HG03442 (cell line): Measurements from ENCODE around the gene PPP1R15B.
A peak's percentile ranks its signal among the peaks of the same experiment; 100 is the strongest.

ENCODE experiments used
- ATAC-seq: cut with Tn5 transposase; IDR thresholded peaks from one replicate; pipeline ENCODE4 v1.9.1; 2021; ENCODE audit warnings: mild to moderate bottlenecking, moderate library complexity; ENCODE audit not compliant: unreplicated experiment

The PPP1R15B gene

DNA sequence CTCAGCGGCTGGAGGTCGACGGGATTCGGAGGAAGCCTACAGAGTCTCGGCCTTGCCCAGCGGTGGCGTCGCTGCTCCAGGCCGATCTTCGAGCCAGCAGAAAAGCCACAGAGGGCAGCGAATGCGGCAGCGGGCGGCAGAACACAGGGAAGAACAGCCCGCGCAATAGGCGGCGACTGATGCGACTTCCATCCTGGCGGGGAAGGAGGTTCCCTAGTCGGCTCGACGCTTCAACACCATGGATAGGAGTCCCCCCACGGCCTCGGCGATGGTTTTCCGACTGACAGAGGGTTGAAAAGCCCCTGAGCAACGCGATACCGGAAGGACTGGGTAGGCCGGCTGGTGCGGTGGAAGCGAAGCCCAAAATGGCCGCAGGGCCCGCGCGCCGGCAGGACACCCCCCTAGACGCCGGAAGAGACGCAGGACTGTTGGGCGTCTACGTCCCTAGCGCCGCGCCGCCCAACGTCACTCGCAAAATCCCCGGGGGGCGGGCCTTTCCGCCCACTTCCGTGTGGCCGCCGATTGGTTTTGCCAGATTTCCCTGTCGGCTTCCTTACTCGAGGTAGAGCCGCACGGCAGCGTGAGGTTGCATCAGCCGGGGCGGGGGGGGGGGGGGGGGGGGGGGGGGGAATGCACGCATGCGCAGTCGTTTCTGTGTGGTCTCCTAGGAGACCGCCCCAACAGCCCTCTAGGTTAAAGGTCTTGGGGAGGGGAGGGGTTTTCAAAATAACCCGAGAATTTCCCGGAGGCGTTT lies at the start of gene PPP1R15B:
TSS of gene PPP1R15B (minus strand) at position 367 of the 754 bp plus-strand sequence. CDS start 406 bp downstream, outside the sequence.
- ATAC-seq: peak; percentile 87

DNA sequence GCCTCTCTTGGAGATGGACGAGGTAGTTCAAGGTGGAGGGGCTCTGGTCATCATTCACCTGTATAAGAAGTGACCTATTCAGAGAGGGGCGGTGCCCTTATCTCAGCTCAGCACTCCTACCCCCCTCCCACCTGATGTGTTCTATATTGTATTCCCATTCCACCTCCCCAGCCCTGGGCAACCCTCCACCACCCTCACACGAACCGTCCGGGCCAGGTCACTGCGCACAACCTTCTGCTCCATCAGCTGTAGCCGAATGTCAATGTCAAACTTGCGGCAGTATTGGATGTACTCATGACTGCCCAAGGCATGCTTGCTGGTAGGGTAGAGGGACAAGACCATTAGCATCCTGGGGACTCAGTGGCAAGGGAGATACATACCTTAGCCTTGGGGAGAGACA lies 48.7 kb upstream of the PPP1R15B start:
- ATAC-seq: no peak

DNA sequence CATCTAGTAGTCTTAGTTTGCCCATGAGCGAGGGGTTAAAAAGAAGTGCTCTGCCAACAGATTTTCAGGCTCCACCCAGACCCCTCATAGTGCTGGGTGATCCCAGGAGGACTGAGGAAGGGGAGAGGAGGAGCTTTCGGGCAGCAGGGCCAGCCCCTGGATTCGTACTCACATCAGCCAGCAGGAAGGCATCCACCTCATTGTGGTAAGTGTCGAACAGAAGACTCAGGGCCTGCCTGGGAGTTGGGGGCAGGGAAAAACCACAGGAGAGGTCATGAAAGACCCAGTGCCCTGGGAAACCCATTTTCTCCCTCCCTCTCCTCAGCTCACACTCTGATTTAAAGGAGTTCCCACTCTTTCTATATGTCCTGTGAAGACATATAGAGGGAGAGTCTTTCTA lies 48.1 kb upstream of the PPP1R15B start:
- ATAC-seq: no peak

DNA sequence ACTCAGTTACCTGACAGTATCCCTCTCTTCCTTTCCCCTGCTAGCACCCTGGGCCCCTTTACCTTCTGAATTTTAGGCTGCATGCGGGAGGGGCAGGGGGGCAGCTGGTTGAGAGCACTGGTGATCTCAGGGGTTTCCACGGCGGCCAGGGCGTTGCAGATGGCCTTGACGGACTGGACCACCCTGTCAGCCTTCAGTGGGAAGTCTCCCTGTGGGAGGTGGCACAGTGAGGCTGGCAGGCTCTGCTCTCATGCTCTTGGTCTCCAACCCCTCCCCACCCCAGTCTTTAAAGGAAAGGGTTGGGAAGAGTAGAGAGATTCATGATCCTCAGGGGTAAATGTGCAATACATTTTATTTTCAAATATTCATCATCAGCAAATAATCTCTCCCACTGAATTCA lies 46.0 kb upstream of the PPP1R15B start:
- no peak for ATAC-seq

DNA sequence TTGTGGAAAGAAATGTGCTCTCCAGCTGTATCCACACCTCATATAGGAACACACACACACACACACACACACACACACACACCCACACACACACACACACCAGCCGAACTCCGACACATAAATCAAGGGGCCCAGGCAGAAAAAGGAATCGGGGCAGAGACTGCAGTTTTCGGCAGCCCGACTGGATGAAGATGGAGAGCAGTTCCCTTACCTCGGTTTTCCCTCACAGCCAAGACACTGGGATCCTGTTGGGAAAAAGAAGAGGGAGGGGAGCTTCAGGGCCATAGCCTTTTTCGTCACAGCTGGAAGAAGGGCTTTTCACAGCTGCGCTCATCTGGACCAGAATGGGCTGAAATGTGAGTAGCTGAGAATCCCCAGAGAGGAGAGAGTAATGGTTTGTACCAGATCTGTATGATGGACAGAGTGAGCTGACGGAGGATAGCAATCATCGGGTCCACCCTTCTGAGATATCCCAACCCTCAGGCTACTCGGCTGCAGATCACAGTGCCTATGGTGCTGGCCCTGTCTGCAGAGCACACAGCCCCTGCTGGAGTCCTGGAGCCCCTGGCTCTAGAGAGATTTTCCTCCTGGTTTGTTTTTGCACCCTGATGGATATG lies 45.3 kb upstream of the PPP1R15B start:
- ATAC-seq: no peak

DNA sequence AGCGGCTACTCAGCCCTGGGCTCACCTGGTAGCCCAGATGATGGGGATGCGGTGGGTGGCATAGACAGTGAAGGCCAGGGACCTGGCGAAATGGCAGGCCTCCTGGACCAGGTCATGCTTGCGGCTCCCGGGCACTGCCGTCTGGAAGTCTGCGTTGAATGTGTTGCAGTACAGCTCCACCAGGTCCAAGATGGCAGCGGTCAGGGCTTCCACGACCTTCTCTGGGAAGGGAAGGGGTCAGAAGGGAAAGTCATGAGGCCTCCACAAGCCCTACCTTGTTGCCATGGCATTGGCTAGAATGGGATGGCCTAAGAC lies 44.2 kb upstream of the PPP1R15B start:
- ATAC-seq: no peak

DNA sequence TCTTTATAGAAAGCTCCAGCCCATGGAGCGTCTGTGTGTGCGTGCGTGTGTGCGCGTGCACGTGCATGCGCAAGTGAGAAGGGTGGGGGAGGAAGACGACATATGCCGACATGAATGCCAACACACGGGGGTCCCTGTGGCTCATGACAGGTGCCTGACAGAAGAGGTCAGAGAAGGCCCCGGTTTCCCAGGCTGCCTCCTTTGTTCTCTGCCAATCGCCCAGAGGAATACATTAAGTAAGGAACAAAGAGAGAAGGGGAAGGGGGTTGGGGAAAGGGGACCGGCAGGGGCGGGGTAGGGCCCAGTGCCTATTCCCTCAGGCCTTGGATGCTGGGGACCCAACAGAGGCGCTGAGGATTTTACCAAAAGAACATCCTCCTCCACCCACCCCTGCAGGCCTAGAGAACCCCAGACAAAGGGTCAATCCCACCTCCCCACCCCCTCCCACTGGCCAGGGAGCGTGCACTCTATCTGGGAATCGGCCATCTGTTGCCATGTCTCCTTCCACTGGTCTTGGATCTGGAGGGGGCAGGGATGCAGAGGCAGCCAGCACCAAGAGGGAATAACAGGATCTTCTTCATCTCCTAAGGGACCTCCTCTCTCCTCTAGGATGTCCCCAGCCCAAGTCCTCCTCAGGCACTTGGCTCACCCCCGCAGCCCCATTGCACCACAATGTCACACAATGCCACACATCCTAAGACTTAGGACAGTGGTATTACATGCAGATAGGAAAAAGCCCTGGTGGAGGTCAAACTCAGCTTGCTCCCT lies 43.6 kb upstream of the PPP1R15B start:
- ATAC-seq: no peak

DNA sequence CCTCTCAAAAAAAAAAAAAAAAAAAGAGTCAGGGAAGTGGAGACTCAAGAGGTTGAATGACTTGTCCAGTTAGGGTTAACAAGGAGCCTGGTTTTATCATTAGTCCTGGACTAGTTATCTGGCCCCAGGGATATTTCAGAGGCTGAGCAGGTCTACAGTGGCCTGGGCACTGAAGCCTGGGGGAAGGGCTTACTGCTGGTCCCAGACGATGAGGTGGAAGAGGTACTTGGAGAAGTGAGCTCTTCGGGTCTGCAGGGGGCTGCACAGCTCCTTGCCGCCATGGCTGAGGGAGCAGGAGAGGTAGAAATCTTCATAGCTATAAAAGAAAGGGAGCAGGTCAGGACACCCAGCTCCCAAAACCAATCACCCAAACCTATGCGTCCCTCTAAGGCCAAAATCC lies 42.9 kb upstream of the PPP1R15B start:
- ATAC-seq: no peak

DNA sequence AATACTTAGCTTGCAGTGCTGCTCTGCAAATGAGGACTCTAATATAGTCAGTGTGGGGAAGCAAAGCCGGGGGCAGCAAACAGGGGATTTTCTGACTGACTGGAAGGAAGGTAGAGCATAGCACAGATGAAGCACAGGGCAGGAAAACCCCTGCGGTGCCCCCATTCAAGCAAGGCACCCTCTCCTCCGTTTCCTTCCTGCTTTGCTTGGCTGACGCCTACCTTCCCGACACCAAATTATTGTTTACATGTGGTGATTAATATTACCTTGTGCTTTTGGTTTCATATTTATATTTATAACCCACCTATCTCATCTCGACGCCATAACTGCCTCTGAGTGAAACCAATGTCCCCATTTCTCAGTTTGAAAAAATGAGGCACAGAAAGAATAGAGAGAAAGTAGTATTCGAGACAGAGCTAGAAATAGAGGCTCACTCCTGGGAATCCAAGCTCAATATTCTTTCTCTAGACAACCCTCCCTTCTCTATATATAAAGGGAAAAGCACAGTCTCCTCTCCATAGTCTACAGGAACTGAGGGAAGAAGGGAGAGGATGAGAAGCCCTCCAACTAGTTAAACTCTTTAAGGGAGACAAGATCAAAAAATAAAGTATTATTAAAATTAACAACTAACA lies 41.6 kb upstream of the PPP1R15B start:
- peak; percentile 75 for ATAC-seq

DNA sequence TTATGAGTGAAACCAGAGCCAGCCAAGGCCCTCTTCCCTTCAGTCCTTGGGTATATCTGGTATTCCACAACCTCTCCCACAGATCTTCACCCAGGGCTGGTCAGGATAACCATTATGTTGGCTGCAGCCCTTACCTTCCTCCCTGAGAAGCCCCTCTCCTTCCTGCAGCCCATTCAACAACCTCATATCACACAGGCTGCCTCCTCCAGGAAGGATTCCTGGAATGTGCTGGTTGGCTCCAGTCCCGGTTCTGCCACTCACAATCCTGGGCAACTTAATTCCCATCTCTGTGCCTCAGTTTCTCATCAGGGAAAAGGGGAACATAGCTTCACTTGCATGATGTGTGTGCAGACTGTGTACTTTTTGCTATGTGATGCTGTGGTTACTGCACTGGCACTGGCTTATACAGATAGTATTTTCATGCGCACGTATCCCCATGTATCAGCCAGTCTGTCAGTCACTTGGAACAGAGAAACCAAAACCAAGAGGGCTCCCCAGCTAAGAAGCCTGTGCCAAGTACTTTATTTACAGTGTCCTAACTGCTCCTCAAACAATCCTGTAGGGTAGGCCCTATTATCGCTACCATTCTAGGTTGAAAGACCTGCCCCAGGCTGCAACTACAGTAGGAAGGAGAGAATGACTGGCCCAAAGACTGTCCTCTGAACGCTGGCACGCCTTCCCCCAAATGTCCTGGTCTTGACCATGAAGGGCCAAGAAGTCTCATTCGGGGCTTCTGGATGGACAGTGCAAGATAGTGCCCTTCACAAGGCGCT lies 39.9 kb upstream of the PPP1R15B start:
- no peak for ATAC-seq

DNA sequence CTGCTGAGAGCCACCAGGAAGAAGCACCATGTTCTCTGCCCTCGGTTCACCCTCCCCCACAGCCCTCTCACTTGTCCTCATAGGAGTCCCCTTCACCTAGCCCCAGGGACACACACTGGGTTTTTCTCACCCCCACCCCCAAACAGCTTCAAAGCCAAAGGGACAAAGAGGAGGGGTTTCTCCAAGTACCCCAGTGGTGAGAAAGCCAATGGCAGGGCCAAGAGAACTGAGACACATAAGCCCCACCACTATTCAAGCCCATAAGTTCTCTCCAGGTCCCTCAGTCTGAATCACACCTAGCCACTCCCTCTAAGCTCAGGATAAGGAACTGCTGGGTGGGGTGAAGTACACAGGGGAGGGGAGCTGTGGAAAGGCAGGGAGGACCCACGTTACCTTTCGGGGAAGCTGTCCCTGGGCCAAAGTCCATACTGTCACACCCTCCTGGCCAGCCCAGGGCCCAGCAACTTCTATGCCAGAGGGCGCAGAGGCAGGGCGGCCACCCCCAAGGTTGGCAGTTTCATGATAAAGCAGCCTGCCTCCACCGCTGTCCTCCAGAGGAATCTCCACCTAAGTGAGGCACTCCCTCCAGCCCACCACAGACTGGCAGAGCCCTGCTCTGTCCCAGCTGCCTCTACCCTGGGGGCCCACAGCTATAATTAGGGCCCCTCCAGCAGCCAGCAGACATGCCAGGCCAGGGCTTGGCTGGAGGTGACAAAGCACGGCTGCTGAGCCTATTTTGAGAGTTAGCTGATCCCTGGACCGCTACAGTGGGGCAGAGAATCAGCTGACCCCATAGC lies 39.0 kb upstream of the PPP1R15B start:
- ATAC-seq: no peak

DNA sequence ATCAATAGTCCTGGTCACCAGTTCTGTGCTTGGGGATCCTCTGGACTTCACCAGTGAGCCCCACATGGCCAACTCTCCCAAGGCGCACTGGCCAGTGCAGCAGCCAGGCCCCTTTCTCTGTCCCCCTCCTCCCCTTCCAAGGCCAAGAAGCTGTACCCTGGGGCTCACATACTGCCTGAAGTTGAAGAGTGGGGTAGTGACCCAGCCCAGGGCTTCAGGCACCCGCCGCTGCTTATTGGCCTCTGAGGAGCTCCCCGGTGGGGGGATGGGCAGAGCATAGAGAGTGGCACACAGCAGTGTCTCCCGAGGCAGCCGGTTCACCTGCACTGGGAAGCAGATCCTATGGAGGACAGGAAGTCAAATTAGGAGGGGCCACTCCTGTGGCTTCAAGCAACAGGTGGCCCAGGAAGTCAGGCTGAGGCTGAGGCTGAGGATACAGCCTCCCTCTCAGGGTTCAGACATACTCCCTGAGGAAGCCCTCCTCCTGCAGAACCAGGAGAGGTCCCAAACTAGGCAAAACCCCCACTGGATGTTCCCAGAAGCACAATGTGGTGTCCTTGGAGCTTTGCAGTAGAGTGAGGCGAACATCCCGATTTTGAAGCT lies 38.2 kb upstream of the PPP1R15B start:
- ATAC-seq: no peak

DNA sequence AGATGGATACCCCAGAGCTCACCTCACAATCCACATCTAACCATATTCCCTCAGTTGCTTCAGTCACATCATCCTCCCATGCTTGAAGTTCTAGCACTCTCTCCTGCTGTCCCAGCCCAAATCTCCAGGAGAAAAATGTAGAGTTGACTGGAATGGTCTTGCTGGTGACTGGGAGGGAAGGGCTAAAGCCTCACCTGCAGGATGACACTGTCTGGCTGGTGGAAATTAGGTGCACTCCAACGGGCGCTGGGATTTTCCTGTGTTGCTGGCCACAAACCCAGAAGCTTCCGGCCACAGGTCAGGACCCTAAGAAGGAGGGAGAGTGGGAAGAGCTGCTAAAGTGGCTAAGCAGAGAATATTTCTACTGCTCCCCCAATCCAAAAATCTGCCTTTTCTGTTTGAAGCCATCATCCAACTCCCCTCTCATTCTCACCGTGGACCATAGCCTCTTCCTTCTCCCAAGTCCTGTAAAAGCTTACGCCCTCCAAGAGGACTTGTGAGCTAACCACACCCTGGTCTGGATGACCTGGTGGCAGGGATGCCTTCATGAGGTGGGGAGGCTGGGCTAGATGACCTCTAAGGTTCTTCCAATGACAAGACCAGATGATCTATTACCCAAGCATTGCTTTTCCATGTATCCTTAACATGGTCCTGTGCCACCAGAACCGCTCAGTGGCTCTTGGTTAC lies 37.5 kb upstream of the PPP1R15B start:
- ATAC-seq: no peak

DNA sequence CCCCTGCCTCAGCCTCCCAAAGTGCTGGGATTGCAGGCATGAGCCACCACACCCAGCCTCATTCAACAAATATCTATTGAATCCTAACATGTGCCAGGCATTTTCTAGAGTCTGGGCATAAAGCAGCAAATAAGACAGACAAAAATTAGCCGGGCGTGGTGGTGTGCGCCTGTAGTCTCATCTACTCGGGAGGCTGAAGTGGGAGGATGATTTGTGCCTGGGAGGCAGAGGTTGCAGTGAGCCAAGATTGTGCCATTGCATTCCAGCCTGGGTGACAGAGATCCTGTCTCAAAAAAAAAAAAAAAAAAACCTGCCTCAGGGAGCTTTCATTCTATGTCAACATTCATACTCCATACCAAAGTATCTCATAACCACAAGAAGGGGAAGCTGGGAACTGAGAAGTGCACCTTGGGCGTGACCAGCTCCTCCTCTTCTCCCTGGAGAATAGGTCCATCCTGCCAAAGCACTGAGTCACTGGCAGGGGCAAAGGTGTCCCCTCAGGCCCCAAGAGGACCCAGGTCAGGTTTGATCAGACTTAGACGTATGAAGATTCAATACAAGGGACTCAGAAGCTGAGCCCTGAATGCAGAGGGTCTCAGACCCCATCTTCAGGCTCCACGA lies 36.8 kb upstream of the PPP1R15B start:
- ATAC-seq: no peak

DNA sequence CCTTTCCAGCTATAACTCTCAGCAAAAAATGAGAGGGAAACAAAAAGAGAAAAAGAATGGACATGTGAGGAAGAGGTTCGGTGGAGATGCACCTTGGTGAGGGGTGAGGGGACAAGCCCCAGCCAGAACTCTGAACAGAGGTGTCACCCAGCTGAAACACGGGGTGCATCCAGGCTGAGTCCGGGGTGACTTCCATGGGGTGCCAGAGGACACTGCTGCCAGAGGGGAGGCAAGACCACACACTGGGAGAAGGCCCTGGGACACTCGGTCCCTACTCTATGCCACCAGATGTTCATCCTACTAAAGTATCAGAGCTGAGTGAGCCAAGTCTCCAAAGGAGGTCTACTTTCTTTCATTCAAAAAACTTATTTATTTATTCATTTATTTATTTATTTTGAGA lies 36.1 kb upstream of the PPP1R15B start:
- ATAC-seq: no peak

DNA sequence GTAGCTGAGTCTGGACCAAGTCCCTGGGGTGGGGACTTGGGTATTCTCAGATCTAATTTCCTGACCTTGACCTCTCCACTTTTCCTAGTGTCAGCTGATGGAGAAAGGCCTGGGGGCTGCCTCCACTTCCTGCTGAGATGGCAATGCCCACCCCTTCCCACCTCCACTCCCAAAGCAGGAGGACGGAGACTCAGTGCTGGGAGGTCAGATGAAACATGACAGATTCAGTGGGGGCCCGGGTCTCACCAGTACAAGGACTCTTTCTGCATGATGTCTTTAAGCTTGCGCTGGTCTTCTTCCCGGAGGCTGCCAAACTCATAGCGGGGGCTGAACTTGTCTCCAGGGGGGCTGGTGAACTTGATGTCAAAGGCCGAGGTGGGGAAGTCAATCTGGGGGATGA lies 35.6 kb upstream of the PPP1R15B start:
- no peak for ATAC-seq

DNA sequence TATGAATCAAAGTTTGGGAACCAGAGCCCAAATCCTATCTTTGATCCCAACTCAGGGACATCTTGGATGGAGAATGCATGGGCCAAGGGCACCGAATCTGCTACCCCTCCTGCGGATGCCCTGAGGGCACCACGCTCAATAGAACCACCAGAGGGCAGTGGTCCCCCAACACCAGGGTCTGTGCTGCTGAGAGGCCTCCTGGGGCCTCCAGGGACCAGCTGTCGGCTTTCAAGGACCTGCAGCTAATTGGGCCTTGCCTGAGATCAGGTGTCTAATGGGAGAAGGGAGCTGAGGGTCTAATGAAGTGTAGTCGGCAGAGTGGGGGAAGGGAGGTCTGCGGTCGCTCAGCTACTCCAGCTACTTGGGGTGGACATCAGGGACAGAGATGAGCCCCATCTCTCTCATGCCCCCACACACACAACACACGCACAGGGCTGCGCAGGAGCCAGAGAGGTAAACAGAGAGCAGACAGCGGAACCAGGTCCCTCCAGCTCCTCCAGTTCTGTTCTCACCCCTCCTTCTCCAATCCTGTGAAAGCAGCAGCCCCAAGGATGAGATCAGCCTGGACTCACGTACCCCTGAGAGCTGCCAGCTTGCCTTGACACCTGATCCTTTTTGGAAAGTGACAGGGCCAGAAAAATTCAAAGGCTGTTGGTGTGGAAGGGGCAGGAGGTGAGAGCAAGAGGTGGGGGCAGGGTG lies 34.9 kb upstream of the PPP1R15B start:
- ATAC-seq: no peak

DNA sequence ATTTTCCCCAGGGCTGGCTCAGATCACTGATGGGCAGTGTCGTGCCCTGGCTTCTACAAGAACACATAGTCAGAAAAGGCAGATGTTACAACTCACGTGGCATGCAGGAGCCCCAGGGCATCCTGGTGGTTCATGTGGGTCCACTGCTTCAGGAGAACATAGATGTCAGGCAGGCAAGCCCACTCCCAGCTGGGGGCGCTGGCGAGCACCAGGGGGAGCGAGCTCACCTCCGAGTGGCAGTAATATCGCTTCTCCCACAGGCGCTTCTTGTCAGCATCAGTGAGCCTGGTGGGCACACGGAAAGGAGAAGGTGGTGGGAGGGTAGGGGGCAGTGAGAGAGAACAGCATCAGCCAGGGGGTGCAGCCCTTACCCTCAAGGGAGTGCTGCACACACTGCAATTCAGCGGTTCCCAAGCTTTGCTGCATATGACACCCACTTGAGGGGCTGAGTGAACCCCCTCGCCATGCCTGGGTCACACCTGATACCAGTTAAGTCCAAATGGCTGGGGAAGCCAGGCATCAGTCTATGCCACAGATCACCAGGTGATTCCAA lies 34.3 kb upstream of the PPP1R15B start:
- no peak for ATAC-seq
